Left ventricle myocardium superior (tissue), 1 donor: ENCODE data around the gene ITGAX. TPM values are rescaled to one million over a fixed set of nuclear protein-coding genes. Genes with fewer than 3 reads are reported as not detected.

ENCODE experiments used
- ATAC-seq: fragments of 200-7000 bp; cut with Tn5 transposase; one replicate; pipeline ENCODE4 v1.9.1; 2020; ENCODE audit warnings: mild to moderate bottlenecking, moderate library complexity
- DNase-seq: peaks from one replicate; pipeline ENCODE4 v3.0.0-alpha.2; 2020
- intact Hi-C: fragments of 100-400 bp; cut with micrococcal nuclease; formaldehyde crosslinking; loops from one replicate; pipeline ENCODE4 v1.11.0; 2022
- total RNA-seq: library from RNA; stranded (reverse); fragmentation: NEBNext Ultra II Directional; extraction: Animal tissue kit (Norgen Biotek cat#: 25700); gene quantifications from one replicate; pipeline ENCODE4 v1.2.1, GENCODE V29; 2021
- donor health status: DM: no; HTN: yes; CAD: no; lungs with severe emphysema.

ITGAX gene
- total RNA-seq, 1 donor from 2014 or later, result 3.2 TPM

DNA sequence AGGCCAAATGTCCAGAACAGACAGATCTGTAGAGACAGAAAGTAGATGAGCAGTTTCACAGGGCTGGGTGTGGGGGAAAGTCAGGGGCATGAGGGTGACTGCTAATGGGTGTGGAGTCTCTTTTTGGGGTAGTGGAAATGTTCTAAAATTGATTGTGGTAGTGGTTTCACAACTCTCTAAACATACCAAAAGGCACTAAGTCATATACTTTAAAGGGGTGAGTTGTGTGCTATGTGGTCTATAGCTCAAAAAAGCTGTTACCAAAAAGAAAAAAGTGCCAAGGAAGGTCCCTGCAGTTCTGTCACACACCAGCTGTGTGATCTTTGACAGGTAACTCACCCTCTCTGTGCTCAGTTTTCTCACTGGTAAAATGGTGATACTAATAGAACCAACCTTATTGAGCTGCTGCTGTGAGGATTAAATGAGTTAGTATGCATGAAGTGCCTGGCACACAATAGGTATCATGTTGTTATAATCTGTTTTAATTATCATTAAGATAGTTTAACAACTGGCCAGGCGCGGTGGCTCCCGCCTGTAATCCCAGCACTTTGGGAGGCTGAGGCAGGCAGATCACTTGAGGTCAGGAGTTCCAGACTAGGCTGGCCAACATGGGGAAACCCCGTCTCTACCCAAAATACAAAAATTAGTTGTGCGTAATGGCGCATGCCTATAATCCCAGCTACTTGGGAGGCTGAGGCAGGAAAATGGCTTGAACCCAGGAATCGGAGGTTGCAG, 10.3 kb downstream of the ITGAX start:
- ATAC-seq (no peak), DNase-seq (no peak)
- intact Hi-C loops, result no loop called here

GRCh38 chr16:31367853-31368252, 12.9 kb downstream of the ITGAX start:
- ATAC-seq (peak; percentile 35), DNase-seq (no peak)
- intact Hi-C loops, result no loop called here

DNA sequence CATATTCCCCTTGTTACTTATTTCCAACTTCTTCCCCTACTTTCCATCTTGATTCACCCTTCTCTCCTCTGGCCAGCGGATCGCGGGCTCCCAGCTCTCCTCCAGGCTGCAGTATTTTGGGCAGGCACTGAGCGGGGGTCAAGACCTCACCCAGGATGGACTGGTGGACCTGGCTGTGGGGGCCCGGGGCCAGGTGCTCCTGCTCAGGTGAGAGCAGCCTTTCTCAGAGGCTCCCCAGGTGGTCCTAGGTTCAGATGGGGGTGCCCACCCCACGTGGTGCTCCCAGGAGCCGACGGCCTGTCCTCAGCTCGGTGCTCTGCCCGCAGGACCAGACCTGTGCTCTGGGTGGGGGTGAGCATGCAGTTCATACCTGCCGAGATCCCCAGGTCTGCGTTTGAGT, 16.0 kb downstream of the ITGAX start:
- intact Hi-C loops, result no loop called here
- no peak for DNase-seq
- no peak for ATAC-seq

DNA sequence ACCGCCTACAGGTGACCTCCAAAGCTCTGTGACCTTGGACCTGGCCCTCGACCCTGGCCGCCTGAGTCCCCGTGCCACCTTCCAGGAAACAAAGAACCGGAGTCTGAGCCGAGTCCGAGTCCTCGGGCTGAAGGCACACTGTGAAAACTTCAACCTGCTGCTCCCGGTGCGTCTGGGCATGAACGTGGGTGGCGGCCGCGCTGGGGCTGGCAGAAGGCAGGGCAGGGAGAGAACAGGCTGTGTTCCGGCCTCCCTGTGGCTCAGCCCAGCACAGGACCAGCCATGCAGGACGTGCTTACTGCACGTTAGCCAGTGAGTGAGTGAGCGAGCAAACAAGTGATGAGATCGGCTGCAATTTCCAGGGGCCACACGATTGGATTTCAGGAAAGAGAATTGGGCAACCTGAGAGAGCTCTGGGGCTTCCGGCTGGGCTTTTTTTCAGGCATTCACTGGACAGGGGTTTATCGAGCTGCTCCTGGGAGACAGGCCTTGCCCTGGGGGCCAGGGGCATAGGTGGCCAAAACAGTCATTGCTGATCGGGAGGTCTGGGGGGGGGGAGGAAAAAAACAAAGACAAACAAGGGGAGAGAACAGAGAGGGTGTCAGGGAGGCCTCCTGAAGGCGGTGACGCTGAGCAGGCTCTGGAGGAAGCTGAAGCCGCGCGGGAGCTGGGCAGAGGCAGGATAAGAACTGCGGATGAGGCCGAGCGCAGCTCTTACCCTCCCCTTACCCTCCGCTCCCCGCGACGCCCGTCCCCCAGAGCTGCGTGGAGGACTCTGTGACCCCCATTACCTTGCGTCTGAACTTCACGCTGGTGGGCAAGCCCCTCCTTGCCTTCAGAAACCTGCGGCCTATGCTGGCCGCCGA, 16.9 kb downstream of the ITGAX start:
- ATAC-seq, result no peak
- DNase-seq, result no peak

GRCh38 chr16:31373235-31373634, 18.3 kb downstream of the ITGAX start:
- intact Hi-C loops, result no loop called here
- ATAC-seq (no peak), DNase-seq (no peak)

More for the DNA sequence above, 16.9 kb downstream of the ITGAX start:
- intact Hi-C loops, result no loop called here

DNA sequence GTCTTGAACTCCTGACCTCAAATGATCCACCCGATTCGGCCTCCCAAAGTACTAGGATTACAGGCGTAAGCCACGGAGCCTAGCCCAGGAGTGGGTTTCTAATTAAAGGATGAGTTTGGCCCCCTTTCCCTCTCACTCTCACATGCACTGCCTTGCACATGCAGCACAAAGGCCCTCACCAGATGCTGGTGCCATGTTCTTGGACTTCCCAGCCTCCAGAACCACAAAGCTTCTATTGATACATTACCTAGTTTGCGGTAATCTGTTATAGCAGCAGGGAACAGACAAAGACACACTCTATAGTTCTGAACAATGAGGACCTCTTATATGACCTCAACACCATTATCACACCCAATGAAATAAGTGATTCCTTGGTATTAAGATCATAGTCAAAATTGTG, 20.3 kb downstream of the ITGAX start:
- intact Hi-C loops, result no loop called here
- DNase-seq, result no peak

GRCh38 chr16:31376705-31377104, 21.7 kb downstream of the ITGAX start:
- ATAC-seq, result no peak
- intact Hi-C loops, result no loop called here
- DNase-seq, result no peak

More for the DNA sequence above, 20.3 kb downstream of the ITGAX start:
- ATAC-seq, result no peak

- intact Hi-C loops, result no loop called here
- no peak for DNase-seq
Observed at GRCh38 chr16:31377210-31377903, 22.4 kb downstream of the ITGAX start.

DNA sequence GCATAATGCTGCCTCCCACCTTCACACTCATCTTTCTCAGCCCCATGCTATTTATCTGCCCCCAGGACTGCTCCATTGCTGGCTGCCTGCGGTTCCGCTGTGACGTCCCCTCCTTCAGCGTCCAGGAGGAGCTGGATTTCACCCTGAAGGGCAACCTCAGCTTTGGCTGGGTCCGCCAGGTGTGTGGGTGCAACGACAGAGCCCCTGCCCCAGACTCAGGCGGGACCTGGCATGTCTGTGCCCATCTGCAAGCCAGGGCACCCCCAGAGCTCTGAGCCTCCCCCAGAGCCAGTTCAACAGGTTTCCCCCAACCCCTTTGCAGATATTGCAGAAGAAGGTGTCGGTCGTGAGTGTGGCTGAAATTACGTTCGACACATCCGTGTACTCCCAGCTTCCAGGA, 25.2 kb downstream of the ITGAX start:
- ATAC-seq (no peak), DNase-seq (no peak)
- intact Hi-C loops, result no loop called here

More at GRCh38 chr16:31377210-31377903, 22.4 kb downstream of the ITGAX start:
- no peak for ATAC-seq

GRCh38 chr16:31382485-31383161, 27.6 kb downstream of the ITGAX start:
- peak; percentile 94 for ATAC-seq
- peak; percentile 80 for DNase-seq
- intact Hi-C loops, result no loop called here

GRCh38 chr16:31385680-31386079, 30.7 kb downstream of the ITGAX start:
- ATAC-seq (no peak), DNase-seq (no peak)
- intact Hi-C loops, result no loop called here

- intact Hi-C loops, result no loop called here
- ATAC-seq, result no peak
- no peak for DNase-seq
Observed at GRCh38 chr16:31386157-31386984, 31.4 kb downstream of the ITGAX start.

DNA sequence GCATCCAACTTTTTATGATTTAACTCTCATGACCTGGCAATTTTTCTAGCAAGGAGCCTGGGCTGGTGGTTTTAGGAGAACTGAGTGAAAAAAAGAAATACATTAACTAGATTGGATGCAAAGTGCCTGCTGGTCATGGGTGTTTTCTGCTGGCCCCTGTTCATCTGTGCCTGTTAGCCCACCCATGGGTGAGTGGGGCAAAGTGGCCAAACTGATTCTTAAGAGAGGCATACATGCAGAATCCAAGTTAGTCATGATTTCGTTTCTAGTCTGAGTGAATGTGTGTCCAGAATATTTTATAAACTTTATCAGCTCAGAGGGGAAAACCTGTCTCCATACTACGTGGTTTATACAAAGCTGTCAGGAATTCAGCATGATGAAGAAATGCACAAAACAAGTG, 33.6 kb downstream of the ITGAX start:
- intact Hi-C loops, result no loop called here
- no peak for ATAC-seq
- no peak for DNase-seq

DNA sequence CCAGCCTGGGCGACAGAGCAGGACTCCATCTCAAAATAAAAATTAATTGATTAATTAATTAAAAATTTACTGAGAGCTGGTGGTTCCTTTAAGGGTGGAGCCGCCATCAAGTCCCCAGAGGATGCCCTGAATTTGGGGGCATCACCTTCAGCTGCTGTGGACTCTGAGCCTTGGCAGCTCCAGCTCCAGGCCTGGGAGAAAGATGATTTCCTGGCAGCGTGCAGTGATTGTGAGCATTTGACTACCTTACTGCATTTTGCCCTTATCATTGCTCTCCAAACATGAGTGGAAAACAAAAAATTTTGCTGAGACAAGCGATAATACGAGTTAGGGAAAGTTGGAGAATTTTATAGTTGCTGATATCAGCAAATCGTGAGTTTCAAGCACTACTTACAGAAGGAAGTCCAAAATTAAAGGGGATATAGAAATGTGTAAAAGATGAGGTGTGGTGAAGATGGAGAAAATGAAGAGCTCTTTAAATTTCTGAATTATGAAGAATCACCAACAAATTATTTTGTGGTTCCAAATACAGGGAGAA, 35.6 kb downstream of the ITGAX start:
- DNase-seq (no peak), ATAC-seq (no peak)
- intact Hi-C loops, result no loop called here

GRCh38 chr16:31393056-31393455, 38.1 kb downstream of the ITGAX start, which contains the start of gene ITGAD:
Gene ITGAD, plus strand, starts transcription at chr16:31393335. Its CDS starts 26 bp downstream, at chr16:31393361.
- intact Hi-C loops, result no loop called here
- no peak for DNase-seq

DNA sequence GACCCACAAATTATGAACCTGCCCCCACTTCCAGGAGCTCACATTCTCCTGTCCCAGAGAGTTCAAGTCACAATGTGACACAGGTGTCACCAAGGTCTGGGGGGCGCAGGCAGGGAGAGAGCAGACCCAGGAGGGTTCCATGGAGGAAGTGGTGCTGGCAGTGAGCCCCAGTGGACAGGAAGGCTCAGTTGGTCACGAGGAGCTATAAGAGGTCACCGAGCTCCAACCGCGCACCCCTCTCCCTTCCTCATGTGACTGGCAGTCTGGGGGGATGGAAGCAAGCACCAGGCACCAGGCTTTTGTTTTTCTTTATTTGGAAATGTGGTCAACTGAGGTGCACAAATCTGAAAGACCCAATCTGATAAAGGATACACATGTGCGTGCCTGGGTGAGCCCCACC, 40.7 kb downstream of the ITGAX start:
- peak; percentile 23 for ATAC-seq

More at GRCh38 chr16:31393056-31393455, 38.1 kb downstream of the ITGAX start, which contains the start of gene ITGAD:
- no peak for ATAC-seq

DNA sequence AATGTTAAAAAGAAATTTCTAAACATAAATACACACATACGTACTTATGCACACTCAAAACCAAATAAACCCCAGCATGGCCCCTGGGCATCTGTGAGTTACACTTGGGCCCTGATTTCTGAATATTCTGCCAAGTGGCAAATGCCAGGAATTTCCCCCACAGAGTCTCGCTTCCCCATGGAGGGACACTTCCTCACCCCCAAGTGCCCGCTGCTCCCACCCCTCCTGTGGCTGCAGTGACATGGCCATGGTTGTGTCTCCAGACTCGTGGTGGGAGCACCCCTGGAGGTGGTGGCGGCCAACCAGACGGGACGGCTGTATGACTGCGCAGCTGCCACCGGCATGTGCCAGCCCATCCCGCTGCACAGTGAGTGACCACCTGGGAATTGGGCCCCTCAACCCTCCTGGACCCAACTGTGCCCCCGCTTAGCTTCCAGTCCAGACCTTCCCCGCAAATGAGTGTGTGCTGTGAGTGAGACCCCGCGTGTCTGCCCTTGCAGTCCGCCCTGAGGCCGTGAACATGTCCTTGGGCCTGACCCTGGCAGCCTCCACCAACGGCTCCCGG, 42.2 kb downstream of the ITGAX start:
- intact Hi-C loops, result no loop called here
- ATAC-seq, result no peak
- no peak for DNase-seq

More for the DNA sequence above, 40.7 kb downstream of the ITGAX start:
- no peak for DNase-seq
- intact Hi-C loops, result no loop called here

GRCh38 chr16:31397701-31398100, 42.7 kb downstream of the ITGAX start:
- no peak for ATAC-seq
- intact Hi-C loops, result no loop called here

More at GRCh38 chr16:31397701-31398100, 42.7 kb downstream of the ITGAX start:
- DNase-seq, result no peak
